Esophagus muscularis mucosa (tissue), 4 donors: ENCODE measurements around the gene CD19. TPM values are rescaled to one million over a fixed set of nuclear protein-coding genes. Genes with fewer than 3 reads are reported as not detected.

Source experiments
- DNase-seq: peaks from one replicate; pipeline ENCODE4 v3.0.0-alpha.2; 2017; ENCODE audit errors: extremely low spot score
- H3K27ac ChIP-seq, 4 donors: fragments of 200-600 bp; sonication (generic); replicated peaks in 1 of 4; 1 replicate in 3 of 4; 2 replicates in 1 of 4; pipeline ENCODE4 v1.5.1; 2016 to 2019; ENCODE audit warnings: mild to moderate bottlenecking in 1 of 4
- H3K27me3 ChIP-seq, 4 donors: fragments of 200-600 bp; sonication (generic); one replicate each; pipeline versions ENCODE4 v1.5.1 to v1.6.0; 2016 to 2019
- H3K36me3 ChIP-seq, 4 donors: fragments of 200-600 bp; sonication (generic); one replicate each; pipeline ENCODE4 v1.5.1; 2016 to 2019
- H3K4me1 ChIP-seq, 4 donors: fragments of 200-600 bp; sonication (generic); one replicate each; pipeline ENCODE4 v1.5.1; 2016 to 2019
- H3K4me3 ChIP-seq, 4 donors: fragments of 200-600 bp; sonication (generic); 1 replicate in 2 of 4; 2 replicates in 2 of 4; pipeline ENCODE4 v1.5.1; 2016 to 2019; ENCODE audit warnings: mild to moderate bottlenecking in 4 of 4, moderate library complexity in 1 of 4
- H3K9me3 ChIP-seq, 4 donors: fragments of 200-600 bp; sonication (generic); 1 replicate in 3 of 4; 2 replicates in 1 of 4; pipeline ENCODE4 v1.5.1; 2016 to 2019
- EP300 ChIP-seq: sonication (generic); formaldehyde crosslinking; IDR thresholded peaks from one replicate; pipeline ENCODE4 v1.6.1; 2017; ENCODE audit warnings: antibody characterized with exemption
- POLR2A ChIP-seq: fragments of 450-650 bp; IDR thresholded peaks from one replicate; pipeline ENCODE4 v1.6.1; 2017; ENCODE audit warnings: antibody characterized with exemption, moderate library complexity, mild to moderate bottlenecking, low read depth
- POLR2AphosphoS5 ChIP-seq, 2 donors: sonication (generic); formaldehyde crosslinking; IDR thresholded peaks; one replicate each; pipeline ENCODE4 v1.6.1; 2017; ENCODE audit warnings: antibody characterized with exemption in 2 of 2
- WGBS: methylation state at CpG from one replicate; pipeline ENCODE4 v1.1.5; 2018; 5-methylcytosine and 5-hydroxymethylcytosine counted together
- intact Hi-C: fragments of 100-400 bp; cut with DNase I; formaldehyde crosslinking; loops from one replicate; pipeline ENCODE4 v1.15.1; 2023
- total RNA-seq, 4 donors: library from RNA; depleted of rRNA; stranded (reverse); fragments of >200 nt; gene quantifications; one replicate each; pipeline versions ENCODE4 v1.1.0 to v1.2.1, GENCODE V29; 2016
- TF ChIP-seq, protein P1 (sequence below), 3 experiments: fragments of 200-600 bp in 2 of 3; fragments of 450-650 bp in 1 of 3; sonication (generic) in 2 of 3; IDR thresholded peaks; one replicate each; pipeline ENCODE4 v1.5.1; 2017 to 2019; ENCODE audit warnings: antibody characterized with exemption in 3 of 3, mild to moderate bottlenecking in 2 of 3, moderate library complexity in 1 of 3

CD19 gene
- total RNA-seq, 4 donors from 2014 or later = 0.66 TPM; not detected in 3

DNA sequence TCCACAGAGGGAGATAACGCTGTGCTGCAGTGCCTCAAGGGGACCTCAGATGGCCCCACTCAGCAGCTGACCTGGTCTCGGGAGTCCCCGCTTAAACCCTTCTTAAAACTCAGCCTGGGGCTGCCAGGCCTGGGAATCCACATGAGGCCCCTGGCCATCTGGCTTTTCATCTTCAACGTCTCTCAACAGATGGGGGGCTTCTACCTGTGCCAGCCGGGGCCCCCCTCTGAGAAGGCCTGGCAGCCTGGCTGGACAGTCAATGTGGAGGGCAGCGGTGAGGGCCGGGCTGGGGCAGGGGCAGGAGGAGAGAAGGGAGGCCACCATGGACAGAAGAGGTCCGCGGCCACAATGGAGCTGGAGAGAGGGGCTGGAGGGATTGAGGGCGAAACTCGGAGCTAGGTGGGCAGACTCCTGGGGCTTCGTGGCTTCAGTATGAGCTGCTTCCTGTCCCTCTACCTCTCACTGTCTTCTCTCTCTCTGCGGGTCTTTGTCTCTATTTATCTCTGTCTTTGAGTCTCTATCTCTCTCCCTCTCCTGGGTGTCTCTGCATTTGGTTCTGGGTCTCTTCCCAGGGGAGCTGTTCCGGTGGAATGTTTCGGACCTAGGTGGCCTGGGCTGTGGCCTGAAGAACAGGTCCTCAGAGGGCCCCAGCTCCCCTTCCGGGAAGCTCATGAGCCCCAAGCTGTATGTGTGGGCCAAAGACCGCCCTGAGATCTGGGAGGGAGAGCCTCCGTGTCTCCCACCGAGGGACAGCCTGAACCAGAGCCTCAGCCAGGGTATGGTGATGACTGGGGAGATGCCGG, 769 bp downstream of the CD19 start:
- H3K4me3 ChIP-seq = no peak overlapping the region
- no peaks in the 10 kb centered on the region for H3K9me3 ChIP-seq
- peaks cover 0 to 13% (median 11%) of the 10 kb centered on the region in 4 donors for H3K4me1 ChIP-seq
- no peak for TF ChIP-seq EP300
- TF ChIP-seq, protein P1, sequence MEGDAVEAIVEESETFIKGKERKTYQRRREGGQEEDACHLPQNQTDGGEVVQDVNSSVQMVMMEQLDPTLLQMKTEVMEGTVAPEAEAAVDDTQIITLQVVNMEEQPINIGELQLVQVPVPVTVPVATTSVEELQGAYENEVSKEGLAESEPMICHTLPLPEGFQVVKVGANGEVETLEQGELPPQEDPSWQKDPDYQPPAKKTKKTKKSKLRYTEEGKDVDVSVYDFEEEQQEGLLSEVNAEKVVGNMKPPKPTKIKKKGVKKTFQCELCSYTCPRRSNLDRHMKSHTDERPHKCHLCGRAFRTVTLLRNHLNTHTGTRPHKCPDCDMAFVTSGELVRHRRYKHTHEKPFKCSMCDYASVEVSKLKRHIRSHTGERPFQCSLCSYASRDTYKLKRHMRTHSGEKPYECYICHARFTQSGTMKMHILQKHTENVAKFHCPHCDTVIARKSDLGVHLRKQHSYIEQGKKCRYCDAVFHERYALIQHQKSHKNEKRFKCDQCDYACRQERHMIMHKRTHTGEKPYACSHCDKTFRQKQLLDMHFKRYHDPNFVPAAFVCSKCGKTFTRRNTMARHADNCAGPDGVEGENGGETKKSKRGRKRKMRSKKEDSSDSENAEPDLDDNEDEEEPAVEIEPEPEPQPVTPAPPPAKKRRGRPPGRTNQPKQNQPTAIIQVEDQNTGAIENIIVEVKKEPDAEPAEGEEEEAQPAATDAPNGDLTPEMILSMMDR (IDR thresholded peaks at IDR 0.05) = no peak
- no peak for TF ChIP-seq POLR2AphosphoS5 (IDR thresholded peaks at IDR 0.05)
- TF ChIP-seq POLR2A = no peak
- no peaks in the 10 kb centered on the region for H3K36me3 ChIP-seq
- H3K27me3 ChIP-seq = peaks cover 0 to 10% (median 0%) of the 10 kb centered on the region in 4 donors
- no peak overlapping the region for H3K27ac ChIP-seq
- intact Hi-C loops = no loop called here
- WGBS = 88% methylated on average over 19 of the region's 20 CpGs
- no peak for DNase-seq

DNA sequence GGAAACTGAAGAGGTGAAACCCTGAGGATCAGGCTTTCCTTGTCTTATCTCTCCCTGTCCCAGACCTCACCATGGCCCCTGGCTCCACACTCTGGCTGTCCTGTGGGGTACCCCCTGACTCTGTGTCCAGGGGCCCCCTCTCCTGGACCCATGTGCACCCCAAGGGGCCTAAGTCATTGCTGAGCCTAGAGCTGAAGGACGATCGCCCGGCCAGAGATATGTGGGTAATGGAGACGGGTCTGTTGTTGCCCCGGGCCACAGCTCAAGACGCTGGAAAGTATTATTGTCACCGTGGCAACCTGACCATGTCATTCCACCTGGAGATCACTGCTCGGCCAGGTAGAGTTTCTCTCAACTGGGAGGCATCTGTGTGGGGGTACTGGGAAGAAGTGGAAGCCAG, 1.4 kb downstream of the CD19 start:
- peaks cover 0 to 10% (median 0%) of the 10 kb centered on the region in 4 donors for H3K27me3 ChIP-seq
- TF ChIP-seq, protein P1 (IDR thresholded peaks at IDR 0.05) = no peak
- TF ChIP-seq POLR2A = no peak
- no peak for TF ChIP-seq POLR2AphosphoS5 (IDR thresholded peaks at IDR 0.05)
- no peak for TF ChIP-seq EP300
- no peak for DNase-seq
- H3K9me3 ChIP-seq = no peaks in the 10 kb centered on the region
- no peaks in the 10 kb centered on the region for H3K36me3 ChIP-seq
- no peak overlapping the region for H3K4me3 ChIP-seq
- 86% methylated on average over 8 of the region's 8 CpGs for WGBS
- no peak overlapping the region for H3K27ac ChIP-seq
- intact Hi-C loops = no loop called here
- H3K4me1 ChIP-seq = peaks cover 0 to 13% (median 11%) of the 10 kb centered on the region in 4 donors

DNA sequence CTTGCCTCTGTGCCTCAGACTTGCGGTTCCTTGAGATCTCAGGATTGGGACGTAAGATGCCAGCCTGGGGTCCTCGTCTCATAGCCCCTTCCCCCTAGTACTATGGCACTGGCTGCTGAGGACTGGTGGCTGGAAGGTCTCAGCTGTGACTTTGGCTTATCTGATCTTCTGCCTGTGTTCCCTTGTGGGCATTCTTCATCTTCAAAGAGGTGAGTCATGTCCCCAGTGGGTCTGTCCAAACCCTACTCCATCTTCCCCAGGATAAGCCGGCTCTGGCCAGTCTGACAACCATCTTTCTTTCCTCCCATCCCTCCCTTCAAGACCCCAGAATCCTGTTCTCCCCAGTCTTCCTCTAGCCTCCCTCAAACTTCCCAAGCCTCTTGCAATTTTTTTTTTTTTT, 3.6 kb downstream of the CD19 start:
- Histone ChIP-seq H3K4me1 (peaks cover 0 to 13% (median 11%) of the 10 kb centered on the region in 4 donors), H3K27ac (no peak overlapping the region), H3K9me3 (no peaks in the 10 kb centered on the region), H3K27me3 (peaks cover 0 to 15% (median 0%) of the 10 kb centered on the region in 4 donors), H3K36me3 (no peaks in the 10 kb centered on the region), H3K4me3 (no peak overlapping the region)
- 88% methylated on average over 4 of the region's 4 CpGs for WGBS
- intact Hi-C loops = no loop called here
- TF ChIP-seq POLR2AphosphoS5 (IDR thresholded peaks at IDR 0.05) = no peak
- DNase-seq = no peak

DNA sequence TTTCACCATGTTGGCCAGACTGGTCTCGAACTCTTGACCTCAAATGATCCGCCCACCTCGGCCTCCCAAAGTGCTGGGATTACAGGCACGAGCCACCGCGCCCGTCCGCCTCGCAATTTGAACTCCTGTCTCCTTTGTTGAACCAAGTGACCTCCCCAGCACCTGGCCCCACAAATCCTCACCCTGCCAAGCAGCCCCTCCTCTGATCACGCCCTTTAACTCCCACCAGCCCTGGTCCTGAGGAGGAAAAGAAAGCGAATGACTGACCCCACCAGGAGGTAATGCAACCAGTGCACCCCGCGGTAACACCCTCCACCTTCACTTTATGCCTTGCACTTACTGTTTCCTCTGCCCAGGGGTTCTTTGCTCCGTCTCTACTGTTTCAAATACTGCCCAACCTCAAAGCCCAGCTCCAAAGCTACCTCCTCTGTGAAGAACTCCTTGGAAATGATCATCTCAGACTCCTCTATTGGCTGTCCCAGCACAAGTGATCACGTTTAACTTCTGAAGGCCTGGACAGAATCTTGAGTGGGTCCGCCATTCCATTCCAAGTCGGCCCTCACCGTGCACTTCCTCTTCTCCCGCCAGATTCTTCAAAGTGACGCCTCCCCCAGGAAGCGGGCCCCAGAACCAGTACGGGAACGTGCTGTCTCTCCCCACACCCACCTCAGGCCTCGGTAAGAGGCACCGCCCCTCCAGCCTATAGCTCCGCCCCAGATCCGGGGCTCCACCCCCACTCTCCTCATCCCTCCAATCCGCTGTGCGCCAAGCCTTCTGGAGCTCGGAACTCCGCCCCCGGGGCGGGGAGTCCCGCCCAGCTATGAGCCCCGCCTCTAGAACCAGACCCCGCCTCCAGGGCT, 4.4 kb downstream of the CD19 start:
- intact Hi-C loops = no loop called here
- no peaks in the 10 kb centered on the region for H3K36me3 ChIP-seq
- no peak overlapping the region for H3K27ac ChIP-seq
- 45% methylated on average over 25 of the region's 36 CpGs for WGBS
- peak; percentile 93 for DNase-seq
- no peak for TF ChIP-seq EP300
- TF ChIP-seq POLR2A = no peak
- no peak for TF ChIP-seq POLR2AphosphoS5 (IDR thresholded peaks at IDR 0.05)
- TF ChIP-seq, protein P1 (IDR thresholded peaks at IDR 0.05) = no peak
- no peaks in the 10 kb centered on the region for H3K9me3 ChIP-seq
- peak overlapping the region; percentile 27 to 42 (median 31) for H3K4me3 ChIP-seq
- H3K27me3 ChIP-seq = peaks cover 0 to 15% (median 0%) of the 10 kb centered on the region in 4 donors
- H3K4me1 ChIP-seq = peaks cover 0 to 13% (median 11%) of the 10 kb centered on the region in 4 donors

DNA sequence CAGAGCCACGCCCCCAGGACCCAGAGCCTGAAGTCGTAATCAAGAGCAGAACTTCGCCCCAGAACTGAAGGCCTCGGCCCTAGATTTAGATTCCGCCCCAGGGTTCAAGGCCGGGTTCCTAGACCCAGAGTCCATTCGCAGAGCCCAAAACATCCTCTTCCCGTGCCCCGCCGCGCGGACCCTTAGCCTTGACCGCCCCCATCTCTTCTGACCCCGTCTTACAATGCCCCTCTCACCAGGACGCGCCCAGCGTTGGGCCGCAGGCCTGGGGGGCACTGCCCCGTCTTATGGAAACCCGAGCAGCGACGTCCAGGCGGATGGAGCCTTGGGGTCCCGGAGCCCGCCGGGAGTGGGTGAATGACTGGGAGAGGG, 5.0 kb downstream of the CD19 start:
- 71% methylated on average over 23 of the region's 26 CpGs for WGBS
- DNase-seq = no peak
- peaks cover 0 to 15% (median 0%) of the 10 kb centered on the region in 4 donors for H3K27me3 ChIP-seq
- intact Hi-C loops = no loop called here
- H3K36me3 ChIP-seq = no peaks in the 10 kb centered on the region
- peak overlapping the region in 3 of 4 donors; percentile 27 to 35 (median 27) for H3K4me3 ChIP-seq
- TF ChIP-seq, protein P1 (IDR thresholded peaks at IDR 0.05) = no peak
- TF ChIP-seq EP300 (no peak), POLR2AphosphoS5 (IDR thresholded peaks at IDR 0.05) (no peak), POLR2A (no peak)
- H3K9me3 ChIP-seq = no peaks in the 10 kb centered on the region
- peaks cover 0 to 13% (median 11%) of the 10 kb centered on the region in 4 donors for H3K4me1 ChIP-seq
- H3K27ac ChIP-seq = no peak overlapping the region
